Measurements from ENCODE around the gene CCDC40.

DNA sequence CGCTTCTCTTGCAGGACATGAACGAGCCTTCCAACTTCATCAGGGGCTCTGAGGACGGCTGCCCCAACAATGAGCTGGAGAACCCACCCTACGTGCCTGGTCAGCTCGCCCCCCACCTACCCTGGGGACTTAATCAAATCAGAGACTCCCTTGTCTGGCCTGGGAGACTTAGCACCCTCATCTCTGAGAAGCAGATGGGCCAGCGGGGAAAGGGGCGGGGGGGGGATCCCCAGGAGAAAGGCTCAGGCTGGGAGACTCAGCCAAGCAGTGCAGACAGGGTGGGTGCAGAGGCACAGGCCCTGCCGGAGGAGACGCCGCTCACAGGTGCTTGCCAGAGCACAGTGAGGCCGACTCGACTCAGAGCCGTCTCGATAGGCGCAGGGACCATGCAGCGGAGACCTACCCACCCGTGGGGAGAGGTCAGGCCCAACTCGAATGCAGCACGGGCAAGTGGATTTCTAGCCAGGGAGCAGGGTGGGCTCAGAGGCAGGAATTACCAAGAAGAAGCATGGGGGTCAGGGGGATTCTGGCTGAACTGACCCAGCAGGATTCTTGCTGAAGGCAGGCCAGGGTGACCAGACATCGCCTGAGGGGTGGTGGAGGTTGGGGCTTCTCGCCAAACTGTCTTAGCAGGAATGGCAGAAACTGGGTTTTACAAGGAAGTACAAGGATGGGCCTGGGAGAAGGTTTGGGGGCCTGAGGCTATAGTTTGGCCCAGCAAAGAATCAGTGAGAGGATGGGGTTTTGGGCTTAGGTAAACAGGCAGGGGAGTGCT is 74.7 kb downstream of the CCDC40 start:
- TF ChIP-seq NFYB (CRISPR knock-in tag; conservative IDR thresholded peaks at IDR 0.05; ENCODE audit: low read depth) (no peak), CREB1 (CRISPR knock-in tag; IDR thresholded peaks at IDR 0.05) (no peak), IRF2 (CRISPR knock-in tag; IDR thresholded peaks at IDR 0.05; ENCODE audit: borderline replicate concordance, low read depth) (no peak), ESRRA (CRISPR knock-in tag; IDR thresholded peaks at IDR 0.05; ENCODE audit: borderline replicate concordance) (no peak), TCF7 (CRISPR knock-in tag; IDR thresholded peaks at IDR 0.05; ENCODE audit: low read depth) (no peak), GABPB1 (CRISPR knock-in tag; IDR thresholded peaks at IDR 0.05) (no peak), ATF1 (CRISPR knock-in tag; IDR thresholded peaks at IDR 0.05) (no peak), RELA (CRISPR knock-in tag; IDR thresholded peaks at IDR 0.05; ENCODE audit: borderline replicate concordance) (no peak)
- TF ChIP-seq, protein P1, sequence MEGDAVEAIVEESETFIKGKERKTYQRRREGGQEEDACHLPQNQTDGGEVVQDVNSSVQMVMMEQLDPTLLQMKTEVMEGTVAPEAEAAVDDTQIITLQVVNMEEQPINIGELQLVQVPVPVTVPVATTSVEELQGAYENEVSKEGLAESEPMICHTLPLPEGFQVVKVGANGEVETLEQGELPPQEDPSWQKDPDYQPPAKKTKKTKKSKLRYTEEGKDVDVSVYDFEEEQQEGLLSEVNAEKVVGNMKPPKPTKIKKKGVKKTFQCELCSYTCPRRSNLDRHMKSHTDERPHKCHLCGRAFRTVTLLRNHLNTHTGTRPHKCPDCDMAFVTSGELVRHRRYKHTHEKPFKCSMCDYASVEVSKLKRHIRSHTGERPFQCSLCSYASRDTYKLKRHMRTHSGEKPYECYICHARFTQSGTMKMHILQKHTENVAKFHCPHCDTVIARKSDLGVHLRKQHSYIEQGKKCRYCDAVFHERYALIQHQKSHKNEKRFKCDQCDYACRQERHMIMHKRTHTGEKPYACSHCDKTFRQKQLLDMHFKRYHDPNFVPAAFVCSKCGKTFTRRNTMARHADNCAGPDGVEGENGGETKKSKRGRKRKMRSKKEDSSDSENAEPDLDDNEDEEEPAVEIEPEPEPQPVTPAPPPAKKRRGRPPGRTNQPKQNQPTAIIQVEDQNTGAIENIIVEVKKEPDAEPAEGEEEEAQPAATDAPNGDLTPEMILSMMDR (IDR thresholded peaks at IDR 0.05): no peak
- TF ChIP-seq, protein P2, sequence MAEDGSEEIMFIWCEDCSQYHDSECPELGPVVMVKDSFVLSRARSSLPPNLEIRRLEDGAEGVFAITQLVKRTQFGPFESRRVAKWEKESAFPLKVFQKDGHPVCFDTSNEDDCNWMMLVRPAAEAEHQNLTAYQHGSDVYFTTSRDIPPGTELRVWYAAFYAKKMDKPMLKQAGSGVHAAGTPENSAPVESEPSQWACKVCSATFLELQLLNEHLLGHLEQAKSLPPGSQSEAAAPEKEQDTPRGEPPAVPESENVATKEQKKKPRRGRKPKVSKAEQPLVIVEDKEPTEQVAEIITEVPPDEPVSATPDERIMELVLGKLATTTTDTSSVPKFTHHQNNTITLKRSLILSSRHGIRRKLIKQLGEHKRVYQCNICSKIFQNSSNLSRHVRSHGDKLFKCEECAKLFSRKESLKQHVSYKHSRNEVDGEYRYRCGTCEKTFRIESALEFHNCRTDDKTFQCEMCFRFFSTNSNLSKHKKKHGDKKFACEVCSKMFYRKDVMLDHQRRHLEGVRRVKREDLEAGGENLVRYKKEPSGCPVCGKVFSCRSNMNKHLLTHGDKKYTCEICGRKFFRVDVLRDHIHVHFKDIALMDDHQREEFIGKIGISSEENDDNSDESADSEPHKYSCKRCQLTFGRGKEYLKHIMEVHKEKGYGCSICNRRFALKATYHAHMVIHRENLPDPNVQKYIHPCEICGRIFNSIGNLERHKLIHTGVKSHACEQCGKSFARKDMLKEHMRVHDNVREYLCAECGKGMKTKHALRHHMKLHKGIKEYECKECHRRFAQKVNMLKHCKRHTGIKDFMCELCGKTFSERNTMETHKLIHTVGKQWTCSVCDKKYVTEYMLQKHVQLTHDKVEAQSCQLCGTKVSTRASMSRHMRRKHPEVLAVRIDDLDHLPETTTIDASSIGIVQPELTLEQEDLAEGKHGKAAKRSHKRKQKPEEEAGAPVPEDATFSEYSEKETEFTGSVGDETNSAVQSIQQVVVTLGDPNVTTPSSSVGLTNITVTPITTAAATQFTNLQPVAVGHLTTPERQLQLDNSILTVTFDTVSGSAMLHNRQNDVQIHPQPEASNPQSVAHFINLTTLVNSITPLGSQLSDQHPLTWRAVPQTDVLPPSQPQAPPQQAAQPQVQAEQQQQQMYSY (CRISPR knock-in tag; IDR thresholded peaks at IDR 0.05): no peak

Data from WTC11 (cell line).